GM18511 (cell line): ENCODE measurements around the gene KIAA1217.

ENCODE experiments used
- ATAC-seq: cut with Tn5 transposase; IDR thresholded peaks from one replicate; pipeline ENCODE4 v1.9.1; 2021; ENCODE audit warnings: mild to moderate bottlenecking, moderate library complexity; ENCODE audit not compliant: unreplicated experiment

KIAA1217 gene

GRCh38 chr10:24358022-24358421 is 149.1 kb downstream of the KIAA1217 start:
- ATAC-seq, result no peak

GRCh38 chr10:24360282-24361127 is 151.6 kb downstream of the KIAA1217 start:
- ATAC-seq, result peak; percentile 84

- no peak for ATAC-seq
Observed at GRCh38 chr10:24363070-24363469, 154.1 kb downstream of the KIAA1217 start.

GRCh38 chr10:24367688-24368087 is 158.8 kb downstream of the KIAA1217 start:
- ATAC-seq, result no peak

GRCh38 chr10:24370877-24371276 is 161.9 kb downstream of the KIAA1217 start:
- ATAC-seq, result no peak

GRCh38 chr10:24371396-24371795 is 162.5 kb downstream of the KIAA1217 start:
- ATAC-seq, result no peak

- ATAC-seq, result no peak
Observed at GRCh38 chr10:24374134-24374915, 165.4 kb downstream of the KIAA1217 start.

- ATAC-seq, result no peak
Observed at GRCh38 chr10:24375510-24375909, 166.6 kb downstream of the KIAA1217 start.

- ATAC-seq, result no peak
Observed at GRCh38 chr10:24376731-24377130, 167.8 kb downstream of the KIAA1217 start.

- ATAC-seq, result no peak
Observed at GRCh38 chr10:24378126-24378920, 169.4 kb downstream of the KIAA1217 start.

GRCh38 chr10:24381235-24382010 is 172.5 kb downstream of the KIAA1217 start:
- no peak for ATAC-seq

- ATAC-seq, result no peak
Observed at GRCh38 chr10:24382045-24382444, 173.1 kb downstream of the KIAA1217 start.

GRCh38 chr10:24382596-24382978 is 173.6 kb downstream of the KIAA1217 start:
- peak; percentile 17 for ATAC-seq

- peak; percentile 68 for ATAC-seq
Observed at GRCh38 chr10:24382979-24383663, 174.2 kb downstream of the KIAA1217 start.

GRCh38 chr10:24383681-24384106 is 174.8 kb downstream of the KIAA1217 start:
- ATAC-seq, result peak; percentile 87

GRCh38 chr10:24384954-24385353 is 176.0 kb downstream of the KIAA1217 start:
- ATAC-seq, result no peak

- ATAC-seq, result no peak
Observed at GRCh38 chr10:24385776-24386175, 176.8 kb downstream of the KIAA1217 start.

GRCh38 chr10:24390146-24390700 is 181.3 kb downstream of the KIAA1217 start:
- no peak for ATAC-seq

GRCh38 chr10:24390746-24391145 is 181.8 kb downstream of the KIAA1217 start:
- no peak for ATAC-seq
